Motor neuron (in vitro differentiated cells): ENCODE data around the gene HSD11B2. TPM values are rescaled to one million over a fixed set of nuclear protein-coding genes. Genes with fewer than 3 reads are reported as not detected.
"Not testable (repeated sequence)": the region's sequence is repeated elsewhere in the genome, so short reads cannot be mapped to it uniquely, and the experiment has no call there.

Source experiments
- ATAC-seq, 8 experiments: fragments of 200-7000 bp; cut with Tn5 transposase; replicated peaks in 6 of 8; 2 replicates each; pipeline ENCODE4 v1.8.0; 2021; ENCODE audit warnings: mild to moderate bottlenecking in 8 of 8, moderate library complexity in 8 of 8
- H3K27ac ChIP-seq, 2 donors: fragments of 250-450 bp; sonication (Bioruptor Pico); 2 replicates each; pipeline ENCODE4 v1.9.0; 2021; ENCODE audit warnings: antibody characterized with exemption in 2 of 2, mild to moderate bottlenecking in 2 of 2, moderate library complexity in 1 of 2
- H3K4me1 ChIP-seq, 2 donors: fragments of 250-450 bp; sonication (Bioruptor Pico); replicated peaks in 1 of 2; 2 replicates each; pipeline ENCODE4 v1.6.1; 2021; ENCODE audit warnings: antibody characterized with exemption in 2 of 2, mild to moderate bottlenecking in 2 of 2, moderate library complexity in 1 of 2
- H3K4me3 ChIP-seq, 5 donors: fragments of 250-450 bp; sonication (Bioruptor Pico); 2 replicates each; pipeline ENCODE4 v1.9.0; 2021; ENCODE audit warnings: antibody characterized with exemption in 5 of 5, mild to moderate bottlenecking in 5 of 5, moderate library complexity in 4 of 5
- WGBS, 10 experiments: fragments of 450-650 bp; shearing (Covaris generic); methylation state at CpG; one replicate each; pipeline ENCODE4 v1.0.0; 2022; 5-methylcytosine and 5-hydroxymethylcytosine counted together
- in situ Hi-C, 9 experiments: fragments of 400-800 bp; cut with MboI; loops; one replicate each; pipeline ENCODE4 v1.15.0; 2021; ENCODE audit warnings: low sequenced_read_pairs in 9 of 9, low pct_unique_long_range_greater_than_20kb in 2 of 9; ENCODE audit not compliant: unreplicated experiment in 9 of 9
- total RNA-seq, 8 experiments: library from RNA; unstranded; fragments of 300-600 nt; gene quantifications; 2 replicates each; pipeline versions ENCODE4 v1.2.3 to v1.2.4, GENCODE V29; 2022

HSD11B2 gene
- total RNA-seq, 8 experiments from 2014 or later, result 0.64 to 17.4 (median 6.8) TPM

DNA sequence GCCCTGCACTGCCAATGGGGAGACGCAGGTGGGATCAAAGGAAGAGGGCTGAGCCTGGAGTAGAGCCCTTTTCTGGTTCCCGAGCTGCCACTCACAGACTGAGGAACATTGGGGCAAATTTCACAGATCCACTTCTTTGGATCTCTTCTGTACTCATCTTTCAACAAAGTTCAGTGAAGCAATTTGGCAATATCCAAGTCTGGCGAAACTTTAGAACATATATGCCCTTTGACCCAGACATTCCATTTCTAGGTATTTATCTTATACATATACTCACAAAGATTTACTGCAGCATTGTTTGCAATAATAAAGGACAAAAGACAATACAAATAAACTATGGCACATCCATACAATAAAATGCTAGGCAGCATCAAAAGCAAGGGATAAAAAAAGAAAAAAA lies 19.6 kb upstream of the HSD11B2 start:
- H3K4me3 ChIP-seq, result no peak overlapping the region
- no peak overlapping the region for H3K27ac ChIP-seq
- WGBS, 10 experiments, result 74 to 100% (median 100%) methylated on average over 1 to 3 of the region's 3 CpGs; no CpG with 5 or more reads in 3 of the 10 experiments
- H3K4me1 ChIP-seq, result peaks cover 2 to 16% of the 10 kb centered on the region in 2 donors
- ATAC-seq, result no peak
- in situ Hi-C loops, result loop anchor here in 4 of 9 experiments (25.0 kb wide), 3 partner anchors 149 to 474 kb away; partner anchors contain the start of genes CES2 (in 1 of the 4), CIAO2B (in 1 of the 4), FHOD1 (in 1 of the 4) and RRAD (in 1 of the 4)

DNA sequence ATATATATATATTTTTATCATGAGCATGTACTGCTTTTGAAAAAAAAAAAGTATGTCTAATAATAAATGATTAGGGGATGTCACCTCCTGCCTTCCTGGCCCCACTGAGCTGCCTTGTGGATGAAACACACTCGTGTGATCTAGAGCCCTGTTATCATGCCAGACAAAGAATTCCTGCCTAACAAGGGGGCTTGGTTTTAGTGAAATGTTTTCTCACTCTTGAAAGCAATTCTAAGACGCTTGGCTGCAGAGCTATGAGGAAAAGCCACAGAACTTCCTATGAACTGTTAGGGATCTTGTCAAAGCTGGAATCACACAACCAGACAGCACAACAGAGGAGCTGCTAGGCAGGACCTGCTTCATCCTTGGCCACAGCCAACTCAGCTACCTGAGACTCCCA lies 18.6 kb upstream of the HSD11B2 start:
- Histone ChIP-seq H3K4me3 (no peak overlapping the region), H3K27ac (no peak overlapping the region), H3K4me1 (peaks cover 2 to 19% of the 10 kb centered on the region in 2 donors)
- ATAC-seq, result no peak
- 0 to 89% (median 17%) methylated on average over 1 of the region's 2 CpGs; no CpG with 5 or more reads in 5 of the 10 experiments for WGBS, 10 experiments
- in situ Hi-C loops, result loop anchor here in 4 of 9 experiments (25.0 kb wide), 3 partner anchors 150 to 475 kb away; partner anchors contain the start of genes CES2 (in 1 of the 4), CIAO2B (in 1 of the 4), FHOD1 (in 1 of the 4) and RRAD (in 1 of the 4)

DNA sequence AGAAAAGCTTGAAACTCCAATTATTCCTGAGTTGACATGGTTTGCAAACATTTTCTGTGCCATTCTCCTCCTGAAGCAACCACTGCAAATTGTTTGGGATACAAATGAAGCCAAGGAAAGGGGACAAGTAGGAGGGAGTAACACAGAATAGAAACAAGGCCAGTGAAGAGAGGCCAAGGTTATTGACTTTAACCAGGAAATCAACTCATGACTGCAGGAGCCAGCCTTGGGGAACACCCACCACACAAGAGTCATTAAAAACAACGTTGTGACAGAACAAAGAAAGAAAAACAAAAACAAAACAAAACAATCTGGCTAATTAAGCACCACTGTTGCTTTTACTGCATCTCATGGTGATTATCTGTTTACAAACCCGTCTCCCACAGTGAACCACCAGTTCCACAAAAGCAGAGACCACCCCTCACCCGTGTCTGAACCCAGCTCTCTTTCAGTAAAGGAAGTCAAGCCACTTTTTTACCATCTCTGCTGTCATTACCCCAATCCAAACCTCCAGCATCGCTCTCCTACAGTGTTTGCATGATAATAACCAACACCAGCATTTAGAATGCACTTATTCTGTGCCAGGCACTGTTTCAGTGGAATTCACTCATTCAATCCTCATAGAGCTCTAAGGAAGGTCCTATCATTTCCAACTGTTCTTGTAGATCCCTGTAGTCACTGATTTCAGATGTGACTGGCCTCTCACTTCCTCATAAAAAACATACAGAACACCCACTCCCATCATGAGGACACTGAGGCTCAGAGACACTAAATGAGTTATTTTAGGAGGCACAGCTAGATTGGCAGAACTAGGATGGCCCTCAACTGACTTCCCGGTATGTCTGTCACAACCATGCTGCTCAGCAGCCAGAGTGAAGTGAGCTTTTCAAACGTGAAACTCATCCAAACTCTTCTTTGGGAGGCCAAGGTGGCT lies 16.7 kb upstream of the HSD11B2 start:
- Histone ChIP-seq H3K4me3 (no peak overlapping the region), H3K27ac (no peak overlapping the region), H3K4me1 (peaks cover 2 to 19% of the 10 kb centered on the region in 2 donors)
- no peak for ATAC-seq
- 0 to 60% (median 24%) methylated on average over 1 to 4 of the region's 6 CpGs; no CpG with 5 or more reads in 1 of the 10 experiments for WGBS, 10 experiments
- in situ Hi-C loops, result loop anchor here in 4 of 9 experiments (25.0 kb wide), 3 partner anchors 152 to 477 kb away; partner anchors contain the start of genes CES2 (in 1 of the 4), CIAO2B (in 1 of the 4), FHOD1 (in 1 of the 4) and RRAD (in 1 of the 4)

DNA sequence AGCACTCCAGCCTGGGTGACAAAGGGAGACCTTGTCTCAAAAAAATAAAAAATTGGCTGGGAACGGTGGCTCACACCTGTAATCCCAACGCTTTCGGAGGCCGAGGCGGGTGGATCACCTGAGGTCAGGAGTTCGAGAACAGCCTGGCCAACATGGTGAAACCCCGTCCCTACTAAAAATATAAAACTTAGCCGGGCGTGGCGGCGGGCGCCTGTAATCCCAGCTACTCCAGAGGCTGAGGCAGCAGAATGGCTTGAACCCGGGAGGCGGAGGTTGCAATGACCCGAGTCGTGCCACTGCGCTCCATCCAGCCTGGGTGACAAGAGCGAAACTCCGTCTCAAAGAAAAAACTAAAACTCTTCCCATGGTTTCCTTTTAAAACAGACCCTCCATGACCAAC lies 15.5 kb upstream of the HSD11B2 start:
- in situ Hi-C loops, result loop anchor here in 4 of 9 experiments (25.0 kb wide), 3 partner anchors 153 to 478 kb away; partner anchors contain the start of genes CES2 (in 1 of the 4), CIAO2B (in 1 of the 4), FHOD1 (in 1 of the 4) and RRAD (in 1 of the 4)
- 60 to 92% (median 80%) methylated on average over 1 to 5 of the region's 19 CpGs; no CpG with 5 or more reads in 7 of the 10 experiments for WGBS, 10 experiments
- Histone ChIP-seq H3K4me1 (peaks cover 2 to 19% of the 10 kb centered on the region in 2 donors), H3K4me3 (peak overlapping the region; percentile 44 to 69 (median 57))
- not testable (repeated sequence) for ATAC-seq, H3K27ac ChIP-seq

DNA sequence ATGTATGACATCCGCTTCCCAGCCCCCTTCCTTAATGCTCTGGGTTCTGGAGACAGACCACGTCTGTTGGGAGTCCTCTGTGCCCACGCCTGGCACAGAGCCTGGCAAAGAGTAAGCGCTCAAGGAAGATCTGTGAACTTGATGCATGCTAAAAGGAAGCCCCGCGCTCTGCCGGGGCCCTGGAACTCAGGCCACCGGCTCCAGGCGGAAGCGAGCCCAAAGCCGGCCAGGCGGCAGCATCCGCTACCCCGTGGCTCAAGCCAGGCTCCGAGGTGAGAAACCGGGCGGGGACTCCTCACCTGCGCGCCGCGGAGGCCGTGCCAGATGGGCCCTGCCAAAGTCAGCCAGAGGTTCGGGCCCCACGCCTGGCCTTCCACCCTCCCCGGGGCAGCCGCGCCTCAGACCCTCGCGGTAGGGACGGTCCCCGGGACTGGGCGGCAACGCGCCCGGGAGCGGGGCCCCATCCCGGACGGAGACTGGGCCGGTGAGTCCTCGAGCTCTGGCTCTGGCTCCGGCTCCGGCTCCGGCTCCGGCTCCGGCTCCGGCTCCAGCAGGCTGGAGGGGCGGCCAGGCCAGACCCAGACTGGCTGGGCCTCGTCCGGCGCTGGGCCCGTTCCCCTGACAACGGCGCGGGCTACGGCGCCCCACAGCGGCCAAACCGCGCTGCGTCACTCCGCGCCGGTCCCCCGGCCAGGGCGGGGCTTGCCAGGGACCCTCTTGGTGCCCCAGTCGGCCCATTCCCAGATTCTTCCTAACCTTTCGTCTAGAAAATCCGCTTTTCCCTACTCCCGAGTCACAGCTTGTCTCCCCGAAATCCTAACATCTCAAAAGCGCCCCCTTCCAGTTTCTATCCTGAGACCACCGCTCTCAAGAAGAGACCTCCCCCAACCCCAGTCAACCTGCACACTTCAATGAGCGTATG lies 14.8 kb upstream of the HSD11B2 start, which contains the start of gene ZDHHC1:
TSS of gene ZDHHC1 (minus strand) at position 606 of the 922 bp plus-strand sequence. CDS start 8,702 bp downstream, outside the sequence.
- in situ Hi-C loops, result loop anchor here in 4 of 9 experiments (25.0 kb wide), 3 partner anchors 154 to 479 kb away; partner anchors contain the start of genes CES2 (in 1 of the 4), CIAO2B (in 1 of the 4), FHOD1 (in 1 of the 4) and RRAD (in 1 of the 4)
- 0 to 44% (median 8%) methylated on average over 1 to 10 of the region's 73 CpGs; no CpG with 5 or more reads in 2 of the 10 experiments for WGBS, 10 experiments

DNA sequence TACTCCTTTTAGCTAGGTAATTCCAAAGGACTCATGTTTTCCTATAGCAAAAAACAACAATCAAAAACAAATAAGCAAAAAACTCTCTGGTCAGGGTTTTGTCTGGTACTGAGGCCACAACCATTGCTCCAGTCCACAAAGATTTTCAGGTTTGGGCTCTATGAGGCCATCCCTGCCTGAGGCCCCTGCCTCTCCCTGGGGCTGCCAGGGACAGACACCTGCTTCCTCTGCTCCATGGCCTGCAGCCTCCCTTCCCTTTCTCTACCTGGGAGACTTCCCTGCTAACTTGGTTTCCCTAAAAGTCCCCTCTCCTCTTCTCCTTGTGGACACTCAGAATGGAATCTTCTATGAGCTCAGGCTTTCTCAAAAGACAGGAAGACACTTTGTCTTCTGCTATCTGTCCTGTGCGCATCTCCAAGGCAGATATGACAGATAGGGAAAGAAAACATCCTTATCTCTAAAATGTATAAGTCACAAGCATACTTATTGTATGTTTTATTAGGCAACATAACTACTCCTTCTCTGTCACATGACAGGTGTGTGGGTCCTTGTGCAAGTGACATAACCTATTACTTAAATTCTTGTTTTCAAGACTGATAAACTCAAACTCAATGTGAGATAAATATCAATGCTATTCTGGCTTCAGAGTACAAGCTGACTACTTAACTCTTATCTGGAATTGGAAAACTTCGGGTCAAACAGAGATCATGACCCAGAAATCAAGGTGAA lies 13.4 kb upstream of the HSD11B2 start:
- WGBS, 10 experiments, result 38 to 100% (median 86%) methylated on average over 1 to 2 of the region's 2 CpGs; no CpG with 5 or more reads in 1 of the 10 experiments
- peaks cover 2 to 19% of the 10 kb centered on the region in 2 donors for H3K4me1 ChIP-seq
- no peak overlapping the region for H3K4me3 ChIP-seq
- no peak for ATAC-seq
- H3K27ac ChIP-seq, result no peak overlapping the region
- in situ Hi-C loops, result loop anchor here in 4 of 9 experiments (25.0 kb wide), 3 partner anchors 155 to 480 kb away; partner anchors contain the start of genes CES2 (in 1 of the 4), CIAO2B (in 1 of the 4), FHOD1 (in 1 of the 4) and RRAD (in 1 of the 4)

More for the DNA sequence above, 14.8 kb upstream of the HSD11B2 start, which contains the start of gene ZDHHC1:
- ATAC-seq, result peak; percentile 94 to 97 (median 96)
- Histone ChIP-seq H3K4me1 (peaks cover 2 to 19% of the 10 kb centered on the region in 2 donors), H3K27ac (peak within 1 kb of the TSS; percentile 5 to 58), H3K4me3 (peak within 1 kb of the TSS; percentile 44 to 69 (median 57))

DNA sequence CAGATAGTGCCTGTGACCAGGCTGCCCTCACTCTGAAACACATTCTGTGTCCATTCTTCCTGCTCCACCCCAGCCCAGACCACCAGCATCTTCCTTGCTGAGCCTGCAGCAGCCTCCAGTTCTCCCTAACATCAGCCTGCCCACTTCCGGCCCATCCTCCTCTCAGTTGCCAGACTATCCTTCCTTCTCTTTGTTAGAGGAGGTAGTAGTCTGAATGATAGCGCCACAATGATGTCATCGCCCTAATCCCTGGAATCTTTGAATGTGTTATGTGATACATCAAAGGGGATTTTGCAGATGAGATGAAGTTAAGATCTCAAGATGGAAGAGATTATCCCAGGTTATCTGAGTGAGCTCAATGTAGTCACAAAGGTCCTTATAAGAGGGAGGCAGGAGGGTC lies 11.4 kb upstream of the HSD11B2 start:
- in situ Hi-C loops, result loop anchor here in 4 of 9 experiments (25.0 kb wide), 3 partner anchors 157 to 482 kb away; partner anchors contain the start of genes CES2 (in 1 of the 4), CIAO2B (in 1 of the 4), FHOD1 (in 1 of the 4) and RRAD (in 1 of the 4)
- ATAC-seq, result no peak
- peaks cover 12 to 21% of the 10 kb centered on the region in 2 donors for H3K4me1 ChIP-seq
- no peak overlapping the region for H3K4me3 ChIP-seq
- 58 to 95% (median 92%) methylated on average over 2 to 3 of the region's 3 CpGs; no CpG with 5 or more reads in 4 of the 10 experiments for WGBS, 10 experiments
- H3K27ac ChIP-seq, result no peak overlapping the region

DNA sequence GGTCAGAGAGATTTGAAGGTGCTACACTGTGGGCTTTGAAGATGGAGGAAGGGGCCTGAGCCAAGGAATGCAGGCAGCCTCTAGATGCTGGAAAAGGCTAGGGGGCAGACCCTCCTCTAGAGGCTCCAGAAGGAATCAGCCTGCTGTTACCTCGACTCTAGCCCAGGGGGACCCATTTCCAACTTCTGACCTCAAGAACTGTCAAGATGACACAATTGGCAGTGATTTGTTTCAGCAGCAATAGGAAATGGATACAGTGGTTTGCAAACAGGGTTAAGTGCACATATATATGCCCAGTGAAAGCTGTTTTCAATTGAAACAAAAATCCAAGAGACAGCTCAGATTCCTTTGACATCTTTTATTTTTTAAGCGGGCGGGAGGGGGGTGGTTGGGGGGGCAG lies 11.0 kb upstream of the HSD11B2 start:
- Histone ChIP-seq H3K4me1 (peaks cover 17 to 21% of the 10 kb centered on the region in 2 donors), H3K4me3 (no peak overlapping the region), H3K27ac (no peak overlapping the region)
- in situ Hi-C loops, result loop anchor here in 4 of 9 experiments (25.0 kb wide), 3 partner anchors 158 to 483 kb away; partner anchors contain the start of genes CES2 (in 1 of the 4), CIAO2B (in 1 of the 4), FHOD1 (in 1 of the 4) and RRAD (in 1 of the 4)
- WGBS, 10 experiments, result 40 to 89% (median 85%) methylated on average over 1 to 3 of the region's 3 CpGs; no CpG with 5 or more reads in 6 of the 10 experiments
- ATAC-seq, result no peak

DNA sequence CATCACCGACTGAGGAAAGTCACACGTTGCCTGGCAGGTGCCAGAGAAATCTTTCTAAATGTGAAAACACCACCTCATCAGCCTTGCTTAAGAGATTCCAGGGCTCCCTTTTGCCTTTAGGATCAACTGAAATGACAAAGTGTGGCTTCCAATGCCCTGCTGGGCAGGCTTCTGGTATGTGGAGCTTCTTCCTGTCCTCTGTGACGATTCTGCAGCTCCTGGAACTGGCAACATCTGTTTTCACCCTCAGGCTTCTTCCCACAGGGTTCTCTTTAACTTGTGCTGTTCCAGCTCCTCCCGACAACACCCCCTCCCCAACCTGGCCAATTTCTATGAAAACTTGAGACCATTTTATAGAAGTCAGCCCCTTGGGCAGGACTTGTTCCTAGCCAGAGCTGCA lies 9.9 kb upstream of the HSD11B2 start:
- in situ Hi-C loops, result loop anchor here in 4 of 9 experiments (25.0 kb wide), 3 partner anchors 159 to 484 kb away; partner anchors contain the start of genes CES2 (in 1 of the 4), CIAO2B (in 1 of the 4), FHOD1 (in 1 of the 4) and RRAD (in 1 of the 4)
- no peak for ATAC-seq
- no peak overlapping the region for H3K27ac ChIP-seq
- peaks cover 16 to 20% of the 10 kb centered on the region in 2 donors for H3K4me1 ChIP-seq
- WGBS, 10 experiments, result 20 to 84% (median 38%) methylated on average over 1 to 4 of the region's 4 CpGs; no CpG with 5 or more reads in 3 of the 10 experiments
- H3K4me3 ChIP-seq, result no peak overlapping the region

DNA sequence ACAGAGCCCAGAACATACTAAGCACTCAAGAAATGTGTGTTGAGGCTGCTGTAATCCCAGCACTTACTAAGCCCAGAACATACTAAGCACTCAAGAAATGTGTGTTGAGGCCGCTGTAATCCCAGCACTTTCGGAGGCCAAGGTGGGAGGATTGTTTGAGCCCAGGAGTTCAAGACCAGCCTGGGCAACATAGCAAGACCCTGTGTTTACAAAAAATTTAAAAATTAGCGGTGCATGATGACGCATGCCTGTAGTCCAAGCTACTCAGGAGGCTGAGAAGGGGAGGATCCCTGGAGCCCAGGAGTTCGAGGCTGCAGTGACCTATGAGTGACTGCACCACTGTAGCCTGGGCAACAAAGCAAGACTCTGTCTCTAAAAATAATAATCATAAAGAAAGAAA lies 7.9 kb upstream of the HSD11B2 start:
- H3K27ac ChIP-seq, result no peak overlapping the region
- no peak overlapping the region for H3K4me3 ChIP-seq
- H3K4me1 ChIP-seq, result peaks cover 16 to 17% of the 10 kb centered on the region in 2 donors
- WGBS, 10 experiments, result 60 to 100% (median 92%) methylated on average over 1 to 5 of the region's 5 CpGs; no CpG with 5 or more reads in 3 of the 10 experiments
- in situ Hi-C loops, result loop anchor here in 4 of 9 experiments (25.0 kb wide), 3 partner anchors 161 to 486 kb away; partner anchors contain the start of genes CES2 (in 1 of the 4), CIAO2B (in 1 of the 4), FHOD1 (in 1 of the 4) and RRAD (in 1 of the 4)
- no peak for ATAC-seq
